Midbrain (tissue), 1 donor: Measurements from ENCODE around the gene CCDC39.
A peak's percentile ranks its signal among the peaks of the same experiment; 100 is the strongest.

ENCODE experiments used
- DNase-seq: peaks from one replicate; lab custom pipeline; 2025; lab: John Stamatoyannopoulos, UW

CCDC39 gene

GRCh38 chr3:180679178-180680096 is at the start of gene CCDC39:
CCDC39 (minus strand) TSS chr3:180679489; CDS start chr3:180679380, 109 bp downstream.
- DNase-seq = peak; percentile 36

- DNase-seq = no peak
These were observed 40.7 kb upstream of the CCDC39 start for GRCh38 chr3:180720012-180720411.

DNA sequence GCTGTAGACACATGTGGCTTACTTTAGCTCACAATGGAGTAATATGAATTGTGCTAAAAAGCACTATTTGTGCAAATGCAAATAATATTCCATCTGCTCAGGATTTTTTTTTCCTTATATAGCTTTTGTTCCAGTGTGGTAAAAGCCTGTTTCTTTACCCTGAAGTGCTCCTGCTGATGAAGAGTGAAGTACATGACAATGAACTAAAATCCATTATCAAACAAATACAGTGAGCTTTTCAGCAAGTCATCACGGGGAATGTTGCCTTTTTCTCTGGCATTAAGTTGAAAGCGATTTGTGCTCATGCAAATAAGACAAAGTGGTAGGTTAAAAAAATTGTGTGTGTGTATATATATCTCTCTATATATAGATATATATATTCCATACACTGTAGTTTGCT is 28.6 kb upstream of the CCDC39 start:
- DNase-seq = no peak

DNA sequence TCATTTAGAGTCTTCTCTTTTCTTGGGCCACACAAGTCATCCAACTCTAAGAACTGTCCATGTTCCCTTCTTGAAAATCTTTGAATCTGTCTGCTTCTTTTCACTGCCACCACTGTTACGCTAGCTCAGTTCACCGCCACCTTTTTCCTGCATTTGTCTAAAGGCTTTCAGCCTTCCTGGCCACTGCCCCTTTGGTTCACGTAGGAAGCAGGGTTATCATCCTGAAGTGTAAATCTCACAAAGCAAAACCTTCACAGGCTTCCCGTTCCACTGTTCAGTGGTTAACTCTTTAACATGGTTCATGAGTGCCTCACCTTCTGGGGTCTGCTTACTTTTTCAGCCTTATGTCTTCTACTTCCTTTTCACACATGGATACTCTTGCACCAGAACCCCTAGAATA is 26.3 kb upstream of the CCDC39 start:
- no peak for DNase-seq

- no peak for DNase-seq
These were observed 25.2 kb upstream of the CCDC39 start for GRCh38 chr3:180704532-180704931.

GRCh38 chr3:180700941-180701340 is 21.7 kb upstream of the CCDC39 start:
- no peak for DNase-seq

DNA sequence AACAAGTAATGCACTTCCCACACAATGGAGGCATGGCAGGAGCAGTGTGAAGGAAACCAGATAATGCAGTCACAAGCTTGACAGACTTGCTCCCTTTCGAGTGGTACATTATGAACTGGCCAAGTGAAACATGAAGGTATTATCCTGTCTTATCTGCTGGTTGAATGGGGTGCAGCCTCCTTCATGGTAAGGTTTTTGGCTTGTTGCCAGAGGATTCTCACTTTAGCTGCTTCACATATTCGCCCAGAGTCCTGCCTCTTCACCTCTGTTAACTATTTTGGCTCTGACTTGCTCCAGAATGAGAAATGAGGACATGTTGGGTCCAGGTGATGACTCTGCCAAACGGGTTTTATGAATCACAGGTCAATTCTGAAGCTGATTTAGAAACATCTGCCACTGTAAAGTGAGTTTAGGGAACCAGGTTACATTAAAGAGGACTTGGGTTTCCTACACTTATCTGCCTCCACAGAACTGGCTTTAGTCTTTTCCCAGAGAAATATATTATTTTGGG is 19.5 kb upstream of the CCDC39 start:
- no peak for DNase-seq

GRCh38 chr3:180694321-180694720 is 15.0 kb upstream of the CCDC39 start:
- no peak for DNase-seq

- DNase-seq = no peak
These were observed 14.4 kb upstream of the CCDC39 start for GRCh38 chr3:180693656-180694055.

DNA sequence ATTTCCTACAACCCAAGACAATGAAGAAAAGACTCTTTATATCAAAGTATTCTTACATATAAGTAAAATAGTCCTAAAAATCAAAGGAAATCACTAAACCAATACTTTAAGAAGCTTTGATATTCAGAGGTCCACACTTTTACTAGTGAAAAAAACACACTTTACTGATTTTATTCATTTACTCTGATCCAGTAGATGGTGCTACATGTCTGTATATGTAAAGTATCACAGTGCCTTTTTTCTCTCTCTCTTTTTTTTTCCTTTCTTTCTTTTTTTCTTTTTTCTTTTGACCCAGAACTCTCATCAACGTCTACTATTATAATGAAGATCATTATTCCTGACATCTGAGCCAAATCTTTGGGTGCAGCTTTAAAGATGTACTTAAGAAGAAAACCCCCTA is 10.8 kb upstream of the CCDC39 start:
- no peak for DNase-seq

GRCh38 chr3:180684807-180685206 is 5.5 kb upstream of the CCDC39 start:
- no peak for DNase-seq

DNA sequence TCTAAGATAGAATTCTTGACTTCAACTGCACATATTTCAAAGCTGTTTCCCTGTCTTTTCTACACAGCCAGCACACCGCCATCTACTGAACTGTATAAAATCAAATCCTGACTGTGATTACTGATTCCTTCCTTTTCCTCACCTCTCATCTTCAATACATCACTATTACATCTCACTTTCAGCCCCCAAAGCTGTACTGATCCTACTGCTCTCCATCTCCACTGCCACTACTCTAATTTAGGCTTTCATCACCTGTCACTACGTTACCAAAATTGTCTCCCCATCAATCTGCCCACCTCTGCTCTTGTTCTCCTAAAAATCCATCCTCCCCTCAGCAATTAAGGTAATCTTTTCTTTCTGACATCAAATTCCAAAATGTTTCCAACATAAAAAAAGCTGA is 4.5 kb upstream of the CCDC39 start:
- no peak for DNase-seq

DNA sequence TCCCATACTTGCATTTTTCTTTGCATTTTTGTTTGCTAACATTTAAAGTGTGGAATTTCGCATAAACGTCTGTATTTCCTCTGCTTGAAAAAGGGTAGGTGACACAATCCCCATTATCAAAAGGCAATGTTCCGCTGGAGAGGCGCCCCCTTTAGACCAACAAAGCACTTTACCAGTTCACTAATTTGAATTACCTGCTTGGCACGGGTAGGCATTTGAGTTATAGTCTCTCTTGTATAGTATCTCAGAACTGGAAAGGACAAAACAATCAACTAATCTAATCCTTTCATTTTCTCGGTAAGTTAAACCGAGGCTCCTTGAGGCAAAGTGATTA is 775 bp upstream of the CCDC39 start:
- DNase-seq = peak; percentile 14

DNA sequence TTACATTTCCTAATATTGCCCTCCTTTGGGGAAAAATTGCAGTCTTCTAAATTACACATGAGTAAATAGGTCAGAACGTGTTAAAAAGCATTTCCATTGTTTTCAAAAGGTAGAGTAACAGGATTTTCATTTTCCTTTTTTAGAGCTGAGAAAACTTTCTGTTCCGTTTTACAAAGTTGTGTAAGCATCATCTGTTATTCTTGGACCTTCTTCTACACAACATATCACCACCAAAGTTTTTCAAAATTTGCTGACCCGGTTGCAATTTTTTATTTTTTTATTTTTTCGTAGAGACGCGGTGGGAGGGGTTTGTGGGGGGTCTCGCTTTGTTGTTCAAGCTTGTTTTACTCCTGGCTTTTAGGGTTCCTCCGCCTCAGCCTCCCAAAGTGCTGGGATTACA is 1.1 kb downstream of the CCDC39 start:
- no peak for DNase-seq

DNA sequence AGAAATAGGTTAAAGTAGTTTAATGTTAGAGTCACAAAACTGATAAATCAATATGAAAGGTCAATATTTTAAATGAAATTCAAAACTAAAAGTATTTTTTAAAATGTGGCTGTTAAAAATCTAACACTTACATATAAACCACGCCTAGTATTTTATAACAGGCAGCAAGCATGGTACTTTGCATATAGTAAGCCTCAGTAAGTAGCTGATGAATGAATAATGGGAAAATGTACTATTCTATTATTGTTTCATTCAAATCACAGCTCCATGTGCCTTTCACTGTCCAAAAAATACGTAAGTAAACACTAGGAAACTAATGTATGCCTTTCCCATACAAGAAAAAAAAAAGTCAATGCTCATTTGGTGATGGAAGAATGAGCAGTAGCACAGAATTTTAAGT is 17.8 kb downstream of the CCDC39 start:
- DNase-seq = no peak

DNA sequence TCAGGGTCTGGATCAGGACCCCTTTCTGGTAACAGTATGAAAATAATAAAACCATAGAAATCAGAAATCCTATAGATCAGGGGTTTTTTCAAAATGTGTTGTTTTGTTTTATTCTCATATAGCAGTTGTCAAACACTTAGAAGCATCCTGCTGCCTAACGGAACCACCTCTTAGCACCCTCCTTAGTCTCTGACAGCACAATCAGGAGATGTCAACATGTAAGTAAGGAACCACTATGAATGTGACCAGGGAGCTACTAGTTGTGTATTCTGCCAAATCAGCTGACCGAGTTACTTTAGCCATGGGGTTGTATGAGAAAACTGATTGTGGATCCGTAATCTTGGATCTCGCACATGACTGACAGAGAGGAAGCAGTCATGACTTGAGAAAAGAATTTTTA is 22.2 kb downstream of the CCDC39 start:
- DNase-seq = no peak

- DNase-seq = no peak
These were observed 22.9 kb downstream of the CCDC39 start for GRCh38 chr3:180656406-180656805.

DNA sequence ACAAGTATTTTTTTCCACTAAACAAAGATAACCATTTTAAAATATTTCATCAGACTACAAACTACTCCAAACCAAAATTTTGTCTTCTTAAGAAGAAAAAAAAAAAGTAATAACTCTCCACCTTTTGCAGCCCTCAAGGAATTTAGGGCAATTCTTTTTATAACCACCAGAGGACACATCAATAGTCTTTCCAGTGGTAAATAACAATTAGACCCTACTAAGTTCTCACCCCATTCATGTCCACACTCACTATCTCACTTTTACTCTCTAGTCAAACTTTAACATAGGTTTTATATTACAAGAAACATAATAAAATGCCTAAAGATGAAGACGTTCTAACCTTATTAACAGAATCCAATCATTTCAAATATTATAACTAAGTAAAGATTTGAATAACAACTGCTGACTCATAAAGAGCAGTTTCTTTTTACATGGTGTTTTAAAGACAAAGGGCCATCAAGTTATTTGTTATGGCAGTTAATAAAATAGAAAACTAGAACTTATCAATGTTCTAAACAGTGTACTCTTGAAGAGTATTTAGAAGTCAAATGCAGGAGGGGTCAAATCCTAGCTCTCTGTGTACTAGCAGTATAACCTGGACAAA is 33.0 kb downstream of the CCDC39 start:
- DNase-seq = no peak

- no peak for DNase-seq
These were observed 38.3 kb downstream of the CCDC39 start for GRCh38 chr3:180640987-180641386.

DNA sequence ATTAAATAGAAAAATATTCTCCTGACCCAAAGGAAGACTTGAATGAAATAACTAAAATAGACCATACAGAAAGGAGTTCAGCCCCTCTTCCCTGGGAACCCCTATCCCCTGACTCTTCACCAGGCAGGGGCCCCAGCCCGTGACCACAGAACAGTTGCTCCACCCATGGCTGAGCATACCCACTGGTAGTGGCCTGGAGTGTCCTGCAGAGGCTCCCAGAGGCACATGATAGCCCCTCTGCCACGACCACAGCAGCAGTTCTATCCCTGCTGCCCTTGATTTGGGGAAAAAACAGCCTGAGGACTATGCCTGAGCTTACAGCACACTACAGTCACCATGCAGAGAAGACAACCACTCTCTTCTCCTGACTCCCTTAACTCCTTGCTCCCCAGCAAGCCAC is 45.6 kb downstream of the CCDC39 start:
- no peak for DNase-seq

- no peak for DNase-seq
These were observed 48.0 kb downstream of the CCDC39 start for GRCh38 chr3:180631317-180631716.

DNA sequence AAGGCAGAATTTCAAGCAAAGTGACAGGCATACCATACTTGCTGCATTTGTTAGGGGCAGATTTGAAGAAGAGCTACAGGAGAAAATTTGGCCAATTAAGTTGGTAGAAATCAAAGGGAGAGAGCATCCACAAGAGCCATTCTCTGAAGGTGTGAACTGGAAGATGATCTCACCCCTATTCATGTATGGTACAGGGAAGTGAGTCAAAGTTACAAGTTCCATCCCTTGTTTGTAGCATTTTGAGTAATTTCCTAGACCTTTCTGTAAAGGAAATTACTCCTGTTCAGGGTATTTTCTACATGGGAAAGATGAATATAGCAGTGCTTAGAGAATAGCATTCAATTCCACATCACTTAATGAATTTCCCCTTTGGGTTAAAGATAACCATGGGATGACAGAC is 48.9 kb downstream of the CCDC39 start:
- no peak for DNase-seq

GRCh38 chr3:180626844-180627243 is 52.4 kb downstream of the CCDC39 start:
- no peak for DNase-seq
